Testis (tissue), 2 donors: Measurements from ENCODE around the gene TBXA2R.

Source experiments
- CTCF ChIP-seq, 3 experiments: fragments of 450-650 bp in 2 of 3; fragments of 200-600 bp in 1 of 3; sonication (generic) in 1 of 3; IDR thresholded peaks; one replicate each; pipeline ENCODE4 v1.5.1; 2016 to 2019; ENCODE audit warnings: antibody characterized with exemption in 3 of 3, mild to moderate bottlenecking in 2 of 3, moderate library complexity in 1 of 3
- POLR2A ChIP-seq: fragments of 450-650 bp; IDR thresholded peaks from one replicate; pipeline ENCODE4 v1.6.1; 2017; ENCODE audit warnings: antibody characterized with exemption, mild to moderate bottlenecking, moderate library complexity

- TF ChIP-seq CTCF (IDR thresholded peaks at IDR 0.05) (no peak), POLR2A (no peak)
Measured at GRCh38 chr19:3641515-3642269, 35.0 kb upstream of the TBXA2R start.
